Lower leg skin (tissue), 3 donors: ENCODE data around the gene NUDT1.

ENCODE experiments used
- POLR2A ChIP-seq, 2 donors: fragments of 450-650 bp; IDR thresholded peaks; one replicate each; pipeline ENCODE4 v1.6.1; 2016 to 2017; ENCODE audit warnings: antibody characterized with exemption in 2 of 2, mild to moderate bottlenecking in 1 of 2, moderate library complexity in 1 of 2
- TF ChIP-seq, protein P1 (sequence below), 3 donors: fragments of 450-650 bp; IDR thresholded peaks; one replicate each; pipeline ENCODE4 v1.5.1; 2016; ENCODE audit warnings: antibody characterized with exemption in 3 of 3, mild to moderate bottlenecking in 3 of 3, moderate library complexity in 2 of 3

DNA sequence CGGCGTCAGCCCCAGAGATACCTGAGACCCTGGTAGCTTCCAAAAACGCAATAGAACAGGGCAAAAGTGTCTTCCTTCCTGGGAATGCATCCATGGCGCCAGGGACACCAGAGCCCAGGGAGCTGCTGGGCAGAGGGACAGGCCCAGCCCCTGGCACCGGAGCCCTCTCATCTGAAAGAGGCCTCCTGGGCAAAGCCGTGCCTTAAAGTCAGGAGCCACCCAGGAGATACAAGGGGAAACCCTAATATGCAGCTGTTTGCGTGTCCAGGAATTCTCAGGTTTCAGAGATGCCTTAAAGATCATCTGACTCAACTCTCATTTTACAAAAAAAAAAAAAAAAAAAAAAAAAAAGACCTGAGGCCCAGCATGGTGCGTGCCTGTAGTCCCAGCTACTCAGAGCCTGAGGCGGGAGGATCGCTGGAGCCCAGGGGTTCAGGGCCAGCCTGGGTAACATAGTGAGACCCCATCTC lies 28.0 kb downstream of the NUDT1 start:
- TF ChIP-seq, protein P1, sequence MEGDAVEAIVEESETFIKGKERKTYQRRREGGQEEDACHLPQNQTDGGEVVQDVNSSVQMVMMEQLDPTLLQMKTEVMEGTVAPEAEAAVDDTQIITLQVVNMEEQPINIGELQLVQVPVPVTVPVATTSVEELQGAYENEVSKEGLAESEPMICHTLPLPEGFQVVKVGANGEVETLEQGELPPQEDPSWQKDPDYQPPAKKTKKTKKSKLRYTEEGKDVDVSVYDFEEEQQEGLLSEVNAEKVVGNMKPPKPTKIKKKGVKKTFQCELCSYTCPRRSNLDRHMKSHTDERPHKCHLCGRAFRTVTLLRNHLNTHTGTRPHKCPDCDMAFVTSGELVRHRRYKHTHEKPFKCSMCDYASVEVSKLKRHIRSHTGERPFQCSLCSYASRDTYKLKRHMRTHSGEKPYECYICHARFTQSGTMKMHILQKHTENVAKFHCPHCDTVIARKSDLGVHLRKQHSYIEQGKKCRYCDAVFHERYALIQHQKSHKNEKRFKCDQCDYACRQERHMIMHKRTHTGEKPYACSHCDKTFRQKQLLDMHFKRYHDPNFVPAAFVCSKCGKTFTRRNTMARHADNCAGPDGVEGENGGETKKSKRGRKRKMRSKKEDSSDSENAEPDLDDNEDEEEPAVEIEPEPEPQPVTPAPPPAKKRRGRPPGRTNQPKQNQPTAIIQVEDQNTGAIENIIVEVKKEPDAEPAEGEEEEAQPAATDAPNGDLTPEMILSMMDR (IDR thresholded peaks at IDR 0.05) = no peak
- no peak for TF ChIP-seq POLR2A (IDR thresholded peaks at IDR 0.05)
